ENCODE data around the gene THBS2.

DNA sequence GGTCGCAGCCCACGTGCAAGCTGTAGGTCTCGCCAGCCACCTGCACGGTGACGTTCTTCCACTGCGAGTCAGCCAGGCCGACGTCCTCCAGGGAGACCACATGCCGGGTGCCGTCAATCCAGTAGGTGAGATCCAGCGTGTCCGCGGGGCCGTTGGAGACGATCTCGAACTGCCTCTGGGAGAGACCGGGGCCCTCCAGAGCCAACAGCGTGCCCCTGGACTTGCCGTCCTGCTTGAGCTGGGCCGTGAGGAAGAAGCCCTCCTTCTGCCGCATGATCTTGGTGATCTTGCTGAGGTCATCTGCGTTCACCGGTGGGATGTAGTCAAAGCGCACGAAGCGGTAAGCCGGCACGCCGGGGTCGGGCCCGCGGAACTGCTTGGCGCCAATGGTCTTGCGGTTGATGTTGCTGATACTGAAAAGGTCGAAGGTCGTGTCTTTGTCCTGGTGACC lies 5.1 kb downstream of the THBS2 start:
- TF ChIP-seq, protein P1, sequence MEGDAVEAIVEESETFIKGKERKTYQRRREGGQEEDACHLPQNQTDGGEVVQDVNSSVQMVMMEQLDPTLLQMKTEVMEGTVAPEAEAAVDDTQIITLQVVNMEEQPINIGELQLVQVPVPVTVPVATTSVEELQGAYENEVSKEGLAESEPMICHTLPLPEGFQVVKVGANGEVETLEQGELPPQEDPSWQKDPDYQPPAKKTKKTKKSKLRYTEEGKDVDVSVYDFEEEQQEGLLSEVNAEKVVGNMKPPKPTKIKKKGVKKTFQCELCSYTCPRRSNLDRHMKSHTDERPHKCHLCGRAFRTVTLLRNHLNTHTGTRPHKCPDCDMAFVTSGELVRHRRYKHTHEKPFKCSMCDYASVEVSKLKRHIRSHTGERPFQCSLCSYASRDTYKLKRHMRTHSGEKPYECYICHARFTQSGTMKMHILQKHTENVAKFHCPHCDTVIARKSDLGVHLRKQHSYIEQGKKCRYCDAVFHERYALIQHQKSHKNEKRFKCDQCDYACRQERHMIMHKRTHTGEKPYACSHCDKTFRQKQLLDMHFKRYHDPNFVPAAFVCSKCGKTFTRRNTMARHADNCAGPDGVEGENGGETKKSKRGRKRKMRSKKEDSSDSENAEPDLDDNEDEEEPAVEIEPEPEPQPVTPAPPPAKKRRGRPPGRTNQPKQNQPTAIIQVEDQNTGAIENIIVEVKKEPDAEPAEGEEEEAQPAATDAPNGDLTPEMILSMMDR (IDR thresholded peaks at IDR 0.05) = no peak
- TF ChIP-seq POLR2A (IDR thresholded peaks at IDR 0.05) = no peak

All from thyroid gland (tissue), 4 donors.